ENCODE measurements around the gene SRPX2. TPM values are rescaled to one million over a fixed set of nuclear protein-coding genes. Genes with fewer than 3 reads are reported as not detected.

The SRPX2 gene, protein sequence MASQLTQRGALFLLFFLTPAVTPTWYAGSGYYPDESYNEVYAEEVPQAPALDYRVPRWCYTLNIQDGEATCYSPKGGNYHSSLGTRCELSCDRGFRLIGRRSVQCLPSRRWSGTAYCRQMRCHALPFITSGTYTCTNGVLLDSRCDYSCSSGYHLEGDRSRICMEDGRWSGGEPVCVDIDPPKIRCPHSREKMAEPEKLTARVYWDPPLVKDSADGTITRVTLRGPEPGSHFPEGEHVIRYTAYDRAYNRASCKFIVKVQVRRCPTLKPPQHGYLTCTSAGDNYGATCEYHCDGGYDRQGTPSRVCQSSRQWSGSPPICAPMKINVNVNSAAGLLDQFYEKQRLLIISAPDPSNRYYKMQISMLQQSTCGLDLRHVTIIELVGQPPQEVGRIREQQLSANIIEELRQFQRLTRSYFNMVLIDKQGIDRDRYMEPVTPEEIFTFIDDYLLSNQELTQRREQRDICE
- 13.0 TPM for total RNA-seq

DNA sequence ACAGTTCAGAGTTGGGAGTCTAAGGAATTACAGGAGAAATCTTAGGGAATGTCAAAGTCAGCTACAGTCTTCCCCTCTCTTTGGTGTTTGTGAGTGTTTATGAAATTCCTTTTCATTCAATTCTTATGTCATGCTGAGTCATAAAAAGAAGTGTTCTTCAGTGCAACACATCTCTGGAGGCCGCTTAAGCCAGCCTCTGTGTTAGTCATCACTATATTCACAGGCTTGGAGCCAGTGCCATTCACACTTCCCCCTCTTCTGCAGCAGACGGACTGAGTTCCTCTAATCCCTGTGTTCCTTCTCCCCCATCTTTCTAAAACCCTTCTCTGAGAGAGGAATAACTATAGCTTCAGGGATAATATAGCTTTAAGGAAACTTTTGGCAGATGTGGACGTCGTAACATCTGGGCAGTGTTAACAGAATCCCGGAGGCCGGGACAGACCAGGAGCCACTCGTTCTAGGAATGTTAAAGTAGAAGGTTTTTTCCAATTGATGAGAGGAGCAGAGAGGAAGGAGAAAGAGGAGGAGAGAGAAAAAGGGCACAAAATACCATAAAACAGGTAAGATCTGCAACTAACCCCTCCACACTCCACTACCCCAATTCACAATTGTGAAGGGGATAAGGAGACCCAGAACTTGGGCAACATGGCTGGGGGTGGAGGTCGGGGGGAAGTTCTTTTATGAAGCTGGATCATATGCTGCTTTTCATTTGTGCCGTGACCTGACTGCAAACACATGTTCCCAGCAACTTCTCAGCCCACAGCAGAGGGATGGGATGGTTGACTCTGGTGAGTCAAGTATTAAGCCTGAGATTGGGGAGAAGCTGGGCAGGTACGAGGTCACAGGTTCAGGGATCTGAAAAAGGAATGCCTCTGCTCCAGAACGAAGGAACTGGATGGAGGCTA is at the start of gene SRPX2:
SRPX2 (plus strand) TSS at position 244 of the 905 bp plus-strand sequence. CDS start 2,124 bp downstream, outside the sequence.
- Histone ChIP-seq H3K36me3 (ENCODE audit: control insufficient read depth in 3 of 3, insufficient read depth in 3 of 3, low read length in 3 of 3) (no peaks in the 10 kb centered on the region), H3K4me3 (ENCODE audit: low read length in 3 of 3) (peak within 1 kb of the TSS in 2 of 3 donors; percentile 10 to 67), H3K4me1 (ENCODE audit: control insufficient read depth in 3 of 3, insufficient read depth in 3 of 3, low read length in 3 of 3) (peaks cover 0 to 10% (median 0%) of the 10 kb centered on the region in 3 donors), H3K9ac (ENCODE audit: low read depth in 1 of 3, low read length in 3 of 3) (peak within 1 kb of the TSS in 1 of 3 donors; percentile 25), H3K27ac (ENCODE audit: low read depth, low read length) (peak within 1 kb of the TSS; percentile 52), H3K27me3 (ENCODE audit: control insufficient read depth in 3 of 3, insufficient read depth in 3 of 3, low read length in 3 of 3) (peaks cover 0 to 14% (median 0%) of the 10 kb centered on the region in 3 donors), H3K9me3 (ENCODE audit: control insufficient read depth in 3 of 3, low read length in 3 of 3) (no peaks in the 10 kb centered on the region)

DNA sequence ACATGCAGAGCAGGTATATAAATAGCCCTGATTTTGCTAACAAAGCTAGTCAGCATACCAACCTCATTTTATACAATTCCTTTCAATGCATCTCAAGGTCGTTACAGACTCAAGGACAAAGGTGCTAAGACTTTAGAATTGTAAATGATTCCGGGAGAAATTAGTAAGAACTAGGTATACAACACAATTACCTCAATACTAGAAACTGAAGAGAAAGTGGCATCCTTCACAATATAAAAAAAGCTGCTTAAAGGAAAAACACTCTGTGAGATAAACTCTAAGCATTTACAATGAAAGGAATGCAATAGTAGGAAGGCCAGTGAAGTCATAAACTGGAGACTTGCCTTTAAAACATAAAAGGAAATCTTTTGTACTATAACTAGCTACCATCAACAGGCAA is 47.4 kb upstream of the SRPX2 start:
- no peak overlapping the region for H3K27ac ChIP-seq (ENCODE audit: low read depth, low read length)
- H3K27me3 ChIP-seq (ENCODE audit: control insufficient read depth in 3 of 3, insufficient read depth in 3 of 3, low read length in 3 of 3), result no peaks in the 10 kb centered on the region
- no peak overlapping the region for H3K9ac ChIP-seq (ENCODE audit: low read depth in 1 of 3, low read length in 3 of 3)
- no peaks in the 10 kb centered on the region for H3K36me3 ChIP-seq (ENCODE audit: control insufficient read depth in 3 of 3, insufficient read depth in 3 of 3, low read length in 3 of 3)
- no peaks in the 10 kb centered on the region for H3K4me1 ChIP-seq (ENCODE audit: control insufficient read depth in 3 of 3, insufficient read depth in 3 of 3, low read length in 3 of 3)
- no peak overlapping the region for H3K4me3 ChIP-seq (ENCODE audit: low read length in 3 of 3)
- H3K9me3 ChIP-seq (ENCODE audit: control insufficient read depth in 3 of 3, low read length in 3 of 3), result no peaks in the 10 kb centered on the region

DNA sequence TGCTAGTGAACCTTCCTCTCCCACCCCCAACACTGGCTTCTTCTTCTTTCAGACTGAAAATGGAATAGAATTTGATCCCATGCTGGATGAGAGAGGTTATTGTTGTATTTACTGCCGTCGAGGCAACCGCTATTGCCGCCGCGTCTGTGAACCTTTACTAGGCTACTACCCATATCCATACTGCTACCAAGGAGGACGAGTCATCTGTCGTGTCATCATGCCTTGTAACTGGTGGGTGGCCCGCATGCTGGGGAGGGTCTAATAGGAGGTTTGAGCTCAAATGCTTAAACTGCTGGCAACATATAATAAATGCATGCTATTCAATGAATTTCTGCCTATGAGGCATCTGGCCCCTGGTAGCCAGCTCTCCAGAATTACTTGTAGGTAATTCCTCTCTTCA is 44.5 kb upstream of the SRPX2 start:
- peaks cover 0 to 3% (median 0%) of the 10 kb centered on the region in 3 donors for H3K27me3 ChIP-seq (ENCODE audit: control insufficient read depth in 3 of 3, insufficient read depth in 3 of 3, low read length in 3 of 3)
- no peaks in the 10 kb centered on the region for H3K4me1 ChIP-seq (ENCODE audit: control insufficient read depth in 3 of 3, insufficient read depth in 3 of 3, low read length in 3 of 3)
- H3K36me3 ChIP-seq (ENCODE audit: control insufficient read depth in 3 of 3, insufficient read depth in 3 of 3, low read length in 3 of 3), result no peaks in the 10 kb centered on the region
- no peak overlapping the region for H3K4me3 ChIP-seq (ENCODE audit: low read length in 3 of 3)
- no peaks in the 10 kb centered on the region for H3K9me3 ChIP-seq (ENCODE audit: control insufficient read depth in 3 of 3, low read length in 3 of 3)
- H3K27ac ChIP-seq (ENCODE audit: low read depth, low read length), result no peak overlapping the region
- H3K9ac ChIP-seq (ENCODE audit: low read depth in 1 of 3, low read length in 3 of 3), result no peak overlapping the region

DNA sequence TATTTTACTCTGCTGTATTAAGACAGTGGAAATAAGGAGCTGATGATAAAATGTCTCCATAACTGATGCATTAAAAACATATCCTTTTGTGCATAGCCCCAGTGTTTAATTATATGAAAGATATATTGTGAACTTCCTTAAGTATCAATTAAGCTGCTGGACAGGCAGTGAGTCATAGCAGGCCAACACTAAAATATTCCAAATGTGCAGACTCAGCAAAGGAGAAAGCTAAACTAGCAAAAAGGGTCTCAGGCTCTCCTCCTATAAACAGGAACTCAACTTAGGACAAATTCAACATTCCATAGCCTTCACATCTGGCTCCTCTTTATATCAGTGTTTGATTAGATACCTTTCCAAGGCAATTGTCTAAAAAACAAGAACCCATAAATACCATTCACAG is 43.7 kb upstream of the SRPX2 start:
- no peak overlapping the region for H3K4me3 ChIP-seq (ENCODE audit: low read length in 3 of 3)
- H3K4me1 ChIP-seq (ENCODE audit: control insufficient read depth in 3 of 3, insufficient read depth in 3 of 3, low read length in 3 of 3), result no peaks in the 10 kb centered on the region

DNA sequence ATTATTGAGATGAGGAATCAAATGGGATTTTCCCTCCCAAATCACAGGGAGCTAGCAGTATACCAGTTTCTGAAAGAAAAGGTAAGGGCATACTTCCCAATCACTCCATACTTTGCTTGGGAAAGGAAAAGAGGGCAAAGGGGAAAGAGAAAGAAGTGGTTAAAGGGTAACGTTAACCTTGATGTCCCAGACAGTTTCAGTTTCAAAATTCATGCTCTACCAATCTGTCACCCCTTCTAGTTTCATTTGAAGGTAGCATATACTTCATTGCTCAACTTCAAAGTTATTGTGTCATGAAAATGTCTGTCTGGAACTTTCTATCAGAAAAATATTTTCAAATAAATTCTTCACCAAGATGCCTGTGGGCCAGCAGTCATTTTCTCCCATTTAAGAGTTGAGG is 43.2 kb upstream of the SRPX2 start:
- no peak overlapping the region for H3K27ac ChIP-seq (ENCODE audit: low read depth, low read length)
- H3K4me3 ChIP-seq (ENCODE audit: low read length in 3 of 3), result no peak overlapping the region
- H3K27me3 ChIP-seq (ENCODE audit: control insufficient read depth in 3 of 3, insufficient read depth in 3 of 3, low read length in 3 of 3), result peaks cover 0 to 3% (median 0%) of the 10 kb centered on the region in 3 donors
- no peaks in the 10 kb centered on the region for H3K36me3 ChIP-seq (ENCODE audit: control insufficient read depth in 3 of 3, insufficient read depth in 3 of 3, low read length in 3 of 3)
- H3K4me1 ChIP-seq (ENCODE audit: control insufficient read depth in 3 of 3, insufficient read depth in 3 of 3, low read length in 3 of 3), result no peaks in the 10 kb centered on the region
- no peak overlapping the region for H3K9ac ChIP-seq (ENCODE audit: low read depth in 1 of 3, low read length in 3 of 3)
- H3K9me3 ChIP-seq (ENCODE audit: control insufficient read depth in 3 of 3, low read length in 3 of 3), result no peaks in the 10 kb centered on the region

More for the DNA sequence above, 43.7 kb upstream of the SRPX2 start:
- Histone ChIP-seq H3K9me3 (ENCODE audit: control insufficient read depth in 3 of 3, low read length in 3 of 3) (no peaks in the 10 kb centered on the region), H3K9ac (ENCODE audit: low read depth in 1 of 3, low read length in 3 of 3) (no peak overlapping the region), H3K27ac (ENCODE audit: low read depth, low read length) (no peak overlapping the region), H3K27me3 (ENCODE audit: control insufficient read depth in 3 of 3, insufficient read depth in 3 of 3, low read length in 3 of 3) (peaks cover 0 to 3% (median 0%) of the 10 kb centered on the region in 3 donors), H3K36me3 (ENCODE audit: control insufficient read depth in 3 of 3, insufficient read depth in 3 of 3, low read length in 3 of 3) (no peaks in the 10 kb centered on the region)

DNA sequence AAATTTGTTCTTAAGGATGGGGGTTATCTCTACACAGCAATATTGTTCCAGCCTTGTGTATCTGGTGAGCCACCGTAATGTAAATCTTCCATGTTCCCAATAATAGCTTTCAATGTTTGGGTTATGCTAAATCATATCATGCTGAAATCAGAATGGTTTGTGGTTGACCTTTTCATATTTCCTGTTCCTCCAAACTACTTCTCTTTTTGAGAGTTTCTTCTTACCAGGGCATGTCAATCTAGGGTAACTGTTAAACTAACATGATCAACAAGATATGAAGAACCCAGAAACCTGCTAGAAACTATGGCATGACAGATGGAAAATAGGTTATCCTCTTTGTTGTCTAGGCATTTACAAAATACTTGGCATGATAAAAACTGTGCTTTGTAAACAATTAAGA is 37.2 kb upstream of the SRPX2 start:
- H3K27ac ChIP-seq (ENCODE audit: low read depth, low read length), result no peak overlapping the region
- H3K9me3 ChIP-seq (ENCODE audit: control insufficient read depth in 3 of 3, low read length in 3 of 3), result no peaks in the 10 kb centered on the region
- peaks cover 0 to 6% (median 0%) of the 10 kb centered on the region in 3 donors for H3K27me3 ChIP-seq (ENCODE audit: control insufficient read depth in 3 of 3, insufficient read depth in 3 of 3, low read length in 3 of 3)
- H3K4me1 ChIP-seq (ENCODE audit: control insufficient read depth in 3 of 3, insufficient read depth in 3 of 3, low read length in 3 of 3), result no peaks in the 10 kb centered on the region
- H3K4me3 ChIP-seq (ENCODE audit: low read length in 3 of 3), result no peak overlapping the region
- no peak overlapping the region for H3K9ac ChIP-seq (ENCODE audit: low read depth in 1 of 3, low read length in 3 of 3)
- H3K36me3 ChIP-seq (ENCODE audit: control insufficient read depth in 3 of 3, insufficient read depth in 3 of 3, low read length in 3 of 3), result no peaks in the 10 kb centered on the region

DNA sequence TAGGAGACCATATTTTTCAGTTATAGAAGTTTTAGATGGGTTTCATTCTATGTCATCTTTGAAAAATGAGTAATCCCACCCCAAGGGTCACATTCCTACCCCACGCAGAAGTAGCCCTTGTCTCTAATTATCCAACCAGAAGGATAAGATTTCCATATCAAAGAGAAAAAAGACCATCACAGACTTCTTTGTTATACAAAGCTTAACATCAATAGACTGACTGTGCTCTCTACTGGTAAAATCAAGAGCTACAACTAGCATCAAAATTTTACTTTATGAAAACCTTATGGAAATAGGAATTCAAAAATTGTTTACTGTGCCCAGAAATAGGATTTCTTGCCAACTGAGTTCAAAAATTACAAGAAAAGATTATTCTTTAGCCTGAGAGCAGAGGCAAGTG is 34.4 kb upstream of the SRPX2 start:
- Histone ChIP-seq H3K9me3 (ENCODE audit: control insufficient read depth in 3 of 3, low read length in 3 of 3) (no peaks in the 10 kb centered on the region), H3K27me3 (ENCODE audit: control insufficient read depth in 3 of 3, insufficient read depth in 3 of 3, low read length in 3 of 3) (peaks cover 0 to 3% (median 0%) of the 10 kb centered on the region in 3 donors), H3K9ac (ENCODE audit: low read depth in 1 of 3, low read length in 3 of 3) (no peak overlapping the region)

DNA sequence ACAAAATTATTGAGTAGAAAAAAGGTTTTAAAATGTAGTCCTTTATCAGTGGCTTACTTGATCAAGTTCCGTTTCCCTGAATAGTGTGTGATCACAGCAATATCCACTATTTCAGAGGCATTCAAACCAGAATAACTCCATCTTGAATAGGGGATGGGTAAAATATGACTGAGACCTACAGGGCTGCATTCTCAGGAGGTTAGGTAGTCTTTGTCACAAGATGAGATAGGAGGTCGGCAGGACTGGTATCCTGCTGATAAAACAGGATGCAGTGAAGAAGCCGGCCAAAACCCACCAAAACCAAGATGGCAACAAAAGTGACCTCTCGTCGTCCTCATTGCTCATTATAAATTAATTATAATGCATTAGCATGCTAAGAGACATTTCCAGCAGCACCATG is 32.0 kb upstream of the SRPX2 start:
- Histone ChIP-seq H3K36me3 (ENCODE audit: control insufficient read depth in 3 of 3, insufficient read depth in 3 of 3, low read length in 3 of 3) (no peaks in the 10 kb centered on the region), H3K9me3 (ENCODE audit: control insufficient read depth in 3 of 3, low read length in 3 of 3) (no peaks in the 10 kb centered on the region), H3K4me1 (ENCODE audit: control insufficient read depth in 3 of 3, insufficient read depth in 3 of 3, low read length in 3 of 3) (no peaks in the 10 kb centered on the region), H3K27ac (ENCODE audit: low read depth, low read length) (no peak overlapping the region), H3K4me3 (ENCODE audit: low read length in 3 of 3) (no peak overlapping the region), H3K9ac (ENCODE audit: low read depth in 1 of 3, low read length in 3 of 3) (no peak overlapping the region), H3K27me3 (ENCODE audit: control insufficient read depth in 3 of 3, insufficient read depth in 3 of 3, low read length in 3 of 3) (peaks cover 0 to 3% (median 0%) of the 10 kb centered on the region in 3 donors)

More for the DNA sequence above, 34.4 kb upstream of the SRPX2 start:
- no peak overlapping the region for H3K27ac ChIP-seq (ENCODE audit: low read depth, low read length)
- no peak overlapping the region for H3K4me3 ChIP-seq (ENCODE audit: low read length in 3 of 3)
- H3K4me1 ChIP-seq (ENCODE audit: control insufficient read depth in 3 of 3, insufficient read depth in 3 of 3, low read length in 3 of 3), result no peaks in the 10 kb centered on the region
- H3K36me3 ChIP-seq (ENCODE audit: control insufficient read depth in 3 of 3, insufficient read depth in 3 of 3, low read length in 3 of 3), result no peaks in the 10 kb centered on the region

DNA sequence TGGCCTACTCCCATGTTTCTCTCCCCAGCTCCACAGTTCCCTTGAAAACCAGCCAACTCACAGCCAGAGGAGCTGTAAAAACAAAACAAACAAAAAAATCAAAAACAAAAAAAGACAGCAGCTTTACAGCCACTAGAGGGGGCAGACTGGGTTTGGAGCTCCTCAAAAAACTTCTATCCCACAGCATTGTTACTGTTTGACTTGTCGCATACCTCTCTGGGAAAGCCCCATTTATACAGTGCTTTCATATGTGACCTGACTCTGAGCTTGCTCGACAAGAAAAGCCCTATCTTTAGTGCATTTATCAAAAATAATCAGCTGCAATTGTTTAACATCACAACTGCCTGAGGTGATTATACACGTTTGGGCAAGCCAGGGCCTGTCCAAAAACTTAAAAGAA is 29.0 kb upstream of the SRPX2 start:
- Histone ChIP-seq H3K9ac (ENCODE audit: low read depth in 1 of 3, low read length in 3 of 3) (no peak overlapping the region), H3K4me1 (ENCODE audit: control insufficient read depth in 3 of 3, insufficient read depth in 3 of 3, low read length in 3 of 3) (no peaks in the 10 kb centered on the region), H3K4me3 (ENCODE audit: low read length in 3 of 3) (no peak overlapping the region), H3K9me3 (ENCODE audit: control insufficient read depth in 3 of 3, low read length in 3 of 3) (no peaks in the 10 kb centered on the region), H3K36me3 (ENCODE audit: control insufficient read depth in 3 of 3, insufficient read depth in 3 of 3, low read length in 3 of 3) (no peaks in the 10 kb centered on the region), H3K27me3 (ENCODE audit: control insufficient read depth in 3 of 3, insufficient read depth in 3 of 3, low read length in 3 of 3) (no peaks in the 10 kb centered on the region), H3K27ac (ENCODE audit: low read depth, low read length) (no peak overlapping the region)

DNA sequence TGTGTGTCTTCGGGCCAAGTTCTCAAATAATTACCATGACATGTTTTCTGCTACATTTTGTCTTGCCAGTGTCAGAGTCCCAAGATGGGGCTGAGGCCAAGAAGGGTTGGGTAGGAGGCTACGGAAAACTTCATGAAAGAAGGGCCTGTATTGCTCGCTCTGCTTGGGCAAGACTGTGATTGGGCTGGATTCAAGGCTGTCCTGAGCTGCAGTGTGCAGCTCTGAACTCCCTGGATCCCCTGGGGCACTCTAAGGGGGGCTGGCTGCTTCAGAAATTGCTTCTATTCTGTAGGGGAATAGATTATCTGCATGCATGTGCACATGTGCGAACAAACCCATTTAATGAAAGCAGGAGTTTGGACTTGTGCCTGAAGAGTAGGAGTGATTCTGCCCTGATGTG is 21.0 kb upstream of the SRPX2 start:
- H3K4me3 ChIP-seq (ENCODE audit: low read length in 3 of 3), result no peak overlapping the region
- no peaks in the 10 kb centered on the region for H3K4me1 ChIP-seq (ENCODE audit: control insufficient read depth in 3 of 3, insufficient read depth in 3 of 3, low read length in 3 of 3)
- H3K27ac ChIP-seq (ENCODE audit: low read depth, low read length), result no peak overlapping the region
- no peaks in the 10 kb centered on the region for H3K36me3 ChIP-seq (ENCODE audit: control insufficient read depth in 3 of 3, insufficient read depth in 3 of 3, low read length in 3 of 3)
- no peaks in the 10 kb centered on the region for H3K9me3 ChIP-seq (ENCODE audit: control insufficient read depth in 3 of 3, low read length in 3 of 3)
- H3K27me3 ChIP-seq (ENCODE audit: control insufficient read depth in 3 of 3, insufficient read depth in 3 of 3, low read length in 3 of 3), result no peaks in the 10 kb centered on the region
- no peak overlapping the region for H3K9ac ChIP-seq (ENCODE audit: low read depth in 1 of 3, low read length in 3 of 3)
